ENCODE measurements around the gene SLC34A1.

DNA sequence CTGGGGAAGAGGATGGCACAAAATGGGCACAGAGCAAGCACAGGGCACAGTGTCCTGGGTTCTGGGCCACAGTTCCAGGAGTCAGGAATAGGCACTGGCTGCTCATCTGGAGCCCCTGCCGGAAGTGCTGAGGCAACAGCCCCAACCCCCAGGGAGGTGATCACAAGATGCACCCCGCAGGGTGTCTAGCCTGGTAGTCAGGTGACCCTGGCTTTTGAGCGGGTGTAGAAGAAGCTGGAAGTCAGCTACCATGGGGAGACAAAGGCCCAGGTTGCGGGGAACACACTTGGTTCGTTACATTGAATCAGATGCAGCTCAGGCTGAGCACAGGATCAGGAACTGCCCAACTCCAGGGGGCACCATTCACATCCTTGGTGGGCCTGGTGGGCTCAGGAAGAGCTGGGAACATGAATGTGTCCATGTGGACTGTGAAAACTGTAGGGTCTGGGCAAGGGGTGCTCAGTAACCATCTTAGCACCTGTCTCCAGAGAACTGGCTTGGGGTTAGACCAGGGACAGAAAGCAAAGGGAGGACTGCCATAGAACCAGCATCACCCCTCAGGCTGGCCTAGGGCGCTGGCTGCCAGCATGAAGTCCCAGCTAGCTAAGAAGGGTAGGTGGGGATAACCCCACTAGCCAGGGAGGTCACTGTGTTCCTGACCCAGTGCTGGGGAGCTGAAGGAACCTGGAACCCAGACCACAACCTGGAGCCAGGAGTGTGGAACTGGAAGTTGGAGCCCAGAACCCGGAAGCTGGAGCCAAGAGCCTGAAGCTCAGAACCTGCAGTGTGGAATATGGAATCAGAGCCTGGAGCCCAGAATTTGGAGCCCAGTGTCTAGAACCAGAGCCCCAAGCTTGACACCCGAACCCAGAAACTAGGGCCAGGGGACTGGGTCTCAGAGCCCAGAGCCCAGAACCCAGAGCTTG lies 6.1 kb upstream of the SLC34A1 start:
- TF ChIP-seq, protein P1, sequence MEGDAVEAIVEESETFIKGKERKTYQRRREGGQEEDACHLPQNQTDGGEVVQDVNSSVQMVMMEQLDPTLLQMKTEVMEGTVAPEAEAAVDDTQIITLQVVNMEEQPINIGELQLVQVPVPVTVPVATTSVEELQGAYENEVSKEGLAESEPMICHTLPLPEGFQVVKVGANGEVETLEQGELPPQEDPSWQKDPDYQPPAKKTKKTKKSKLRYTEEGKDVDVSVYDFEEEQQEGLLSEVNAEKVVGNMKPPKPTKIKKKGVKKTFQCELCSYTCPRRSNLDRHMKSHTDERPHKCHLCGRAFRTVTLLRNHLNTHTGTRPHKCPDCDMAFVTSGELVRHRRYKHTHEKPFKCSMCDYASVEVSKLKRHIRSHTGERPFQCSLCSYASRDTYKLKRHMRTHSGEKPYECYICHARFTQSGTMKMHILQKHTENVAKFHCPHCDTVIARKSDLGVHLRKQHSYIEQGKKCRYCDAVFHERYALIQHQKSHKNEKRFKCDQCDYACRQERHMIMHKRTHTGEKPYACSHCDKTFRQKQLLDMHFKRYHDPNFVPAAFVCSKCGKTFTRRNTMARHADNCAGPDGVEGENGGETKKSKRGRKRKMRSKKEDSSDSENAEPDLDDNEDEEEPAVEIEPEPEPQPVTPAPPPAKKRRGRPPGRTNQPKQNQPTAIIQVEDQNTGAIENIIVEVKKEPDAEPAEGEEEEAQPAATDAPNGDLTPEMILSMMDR (tag by site-specific recombination; IDR thresholded peaks at IDR 0.05): no peak
- TF ChIP-seq ZBTB20 (tag by site-specific recombination; IDR thresholded peaks at IDR 0.05): no peak
- no peak for TF ChIP-seq ZNF248 (tag by site-specific recombination; IDR thresholded peaks at IDR 0.05)
- TF ChIP-seq PATZ1 (tag by site-specific recombination; IDR thresholded peaks at IDR 0.05): no peak
- no peak for TF ChIP-seq PRDM10 (tag by site-specific recombination; IDR thresholded peaks at IDR 0.05)
- TF ChIP-seq, protein P2, sequence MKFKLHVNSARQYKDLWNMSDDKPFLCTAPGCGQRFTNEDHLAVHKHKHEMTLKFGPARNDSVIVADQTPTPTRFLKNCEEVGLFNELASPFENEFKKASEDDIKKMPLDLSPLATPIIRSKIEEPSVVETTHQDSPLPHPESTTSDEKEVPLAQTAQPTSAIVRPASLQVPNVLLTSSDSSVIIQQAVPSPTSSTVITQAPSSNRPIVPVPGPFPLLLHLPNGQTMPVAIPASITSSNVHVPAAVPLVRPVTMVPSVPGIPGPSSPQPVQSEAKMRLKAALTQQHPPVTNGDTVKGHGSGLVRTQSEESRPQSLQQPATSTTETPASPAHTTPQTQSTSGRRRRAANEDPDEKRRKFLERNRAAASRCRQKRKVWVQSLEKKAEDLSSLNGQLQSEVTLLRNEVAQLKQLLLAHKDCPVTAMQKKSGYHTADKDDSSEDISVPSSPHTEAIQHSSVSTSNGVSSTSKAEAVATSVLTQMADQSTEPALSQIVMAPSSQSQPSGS (tag by site-specific recombination; IDR thresholded peaks at IDR 0.05; ENCODE audit: low read depth): no peak
- TF ChIP-seq ZSCAN16 (tag by site-specific recombination; IDR thresholded peaks at IDR 0.05): no peak
- TF ChIP-seq, protein P3, sequence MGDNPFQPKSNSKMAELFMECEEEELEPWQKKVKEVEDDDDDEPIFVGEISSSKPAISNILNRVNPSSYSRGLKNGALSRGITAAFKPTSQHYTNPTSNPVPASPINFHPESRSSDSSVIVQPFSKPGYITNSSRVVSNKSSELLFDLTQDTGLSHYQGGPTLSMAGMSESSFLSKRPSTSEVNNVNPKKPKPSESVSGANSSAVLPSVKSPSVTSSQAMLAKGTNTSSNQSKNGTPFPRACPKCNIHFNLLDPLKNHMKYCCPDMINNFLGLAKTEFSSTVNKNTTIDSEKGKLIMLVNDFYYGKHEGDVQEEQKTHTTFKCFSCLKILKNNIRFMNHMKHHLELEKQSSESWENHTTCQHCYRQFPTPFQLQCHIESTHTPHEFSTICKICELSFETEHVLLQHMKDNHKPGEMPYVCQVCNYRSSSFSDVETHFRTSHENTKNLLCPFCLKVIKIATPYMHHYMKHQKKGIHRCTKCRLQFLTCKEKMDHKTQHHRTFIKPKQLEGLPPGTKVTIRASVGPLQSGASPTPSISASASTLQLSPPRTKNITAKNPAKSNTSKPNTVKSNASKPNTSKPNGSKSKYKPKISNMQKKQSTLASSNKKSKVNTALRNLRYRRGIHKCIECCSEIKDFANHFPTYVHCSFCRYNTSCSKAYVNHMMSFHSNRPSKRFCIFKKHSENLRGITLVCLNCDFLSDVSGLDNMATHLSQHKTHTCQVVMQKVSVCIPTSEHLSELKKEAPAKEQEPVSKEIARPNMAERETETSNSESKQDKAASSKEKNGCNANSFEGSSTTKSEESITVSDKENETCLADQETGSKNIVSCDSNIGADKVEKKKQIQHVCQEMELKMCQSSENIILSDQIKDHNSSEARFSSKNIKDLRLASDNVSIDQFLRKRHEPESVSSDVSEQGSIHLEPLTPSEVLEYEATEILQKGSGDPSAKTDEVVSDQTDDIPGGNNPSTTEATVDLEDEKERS (tag by site-specific recombination; IDR thresholded peaks at IDR 0.05): no peak
- no peak for TF ChIP-seq HOXA7 (CRISPR knock-in tag; IDR thresholded peaks at IDR 0.05; ENCODE audit: borderline replicate concordance)
- TF ChIP-seq ZNF561 (tag by site-specific recombination; IDR thresholded peaks at IDR 0.05; ENCODE audit: borderline replicate concordance): no peak
- no peak for TF ChIP-seq ZBTB7A (tag by site-specific recombination; IDR thresholded peaks at IDR 0.05; ENCODE audit: low read depth)
- TF ChIP-seq ZNF138 (tag by site-specific recombination; IDR thresholded peaks at IDR 0.05; ENCODE audit: borderline replicate concordance): no peak
- no peak for TF ChIP-seq ZNF677 (tag by site-specific recombination; IDR thresholded peaks at IDR 0.05)

Data from HEK293 (cell line).